Measurements from ENCODE around the gene SH3BP2.

- no peak for TF ChIP-seq CTCF (IDR thresholded peaks at IDR 0.05; ENCODE audit: low read depth, low read length)
- TF ChIP-seq POLR2A (IDR thresholded peaks at IDR 0.05; ENCODE audit: extremely low read depth, insufficient read length), result no peak
Observed at GRCh38 chr4:2750719-2751605, 41.9 kb upstream of the SH3BP2 start.

All from NB4 (cell line).